ENCODE measurements around the gene APH1A.

GRCh38 chr1:150281758-150282557, 13.1 kb upstream of the APH1A start, which contains the start of gene CIART:
- TF ChIP-seq POLR2AphosphoS5 (IDR thresholded peaks at IDR 0.05; ENCODE audit: low read depth, low read length) (no peak), TAF1 (IDR thresholded peaks at IDR 0.05; ENCODE audit: borderline replicate concordance, insufficient read depth, low read length) (no peak), REST (IDR thresholded peaks at IDR 0.05; ENCODE audit: insufficient read depth in 1 of 2, low read depth in 2 of 2, low read length in 2 of 2) (no peak), SIN3A (IDR thresholded peaks at IDR 0.05; ENCODE audit: borderline replicate concordance, insufficient read depth, low read length) (no peak), FOXP2 (optimal IDR thresholded peaks at IDR 0.05; ENCODE audit: borderline replicate concordance, extremely low read depth, extremely low read length, insufficient read depth) (no peak)
